HG03175 (cell line): ENCODE measurements around the gene VIT.

Experiments
- ATAC-seq: cut with Tn5 transposase; IDR thresholded peaks from one replicate; pipeline ENCODE4 v1.9.1; 2021; ENCODE audit warnings: mild to moderate bottlenecking, moderate library complexity; ENCODE audit not compliant: unreplicated experiment

The VIT gene

GRCh38 chr2:36854241-36854640 is 157.7 kb downstream of the VIT start:
- no peak for ATAC-seq

- no peak for ATAC-seq
Observed at GRCh38 chr2:36855429-36855828, 158.9 kb downstream of the VIT start.

GRCh38 chr2:36857713-36858112 is 161.2 kb downstream of the VIT start:
- ATAC-seq: no peak

GRCh38 chr2:36858551-36859365 is 162.3 kb downstream of the VIT start:
- ATAC-seq: peak; percentile 73

GRCh38 chr2:36859366-36859792 is 162.9 kb downstream of the VIT start:
- ATAC-seq: no peak

- no peak for ATAC-seq
Observed at GRCh38 chr2:36861896-36862295, 165.4 kb downstream of the VIT start.
